Hematopoietic multipotent progenitor cell treated with erythropoietin and hydrocortisone succinate and interleukin-3 and kit ligand, for 17 days (in vitro differentiated cells): ENCODE measurements around the gene PRDM12.

Experiments
- DNase-seq: peaks from one replicate; pipeline ENCODE4 v3.0.0-alpha.2; 2015; ENCODE audit warnings: low spot score

PRDM12 gene

GRCh38 chr9:130664251-130665028 is at the start of gene PRDM12:
PRDM12 (plus strand) TSS chr9:130664594; CDS start chr9:130664654, 60 bp downstream.
- DNase-seq, result no peak

GRCh38 chr9:130616451-130616850 is 47.9 kb upstream of the PRDM12 start:
- DNase-seq, result peak; percentile 17

- DNase-seq, result no peak
Observed at GRCh38 chr9:130623466-130623865, 40.9 kb upstream of the PRDM12 start.

GRCh38 chr9:130624154-130624553 is 40.2 kb upstream of the PRDM12 start:
- DNase-seq, result no peak

GRCh38 chr9:130626249-130626996 is 38.0 kb upstream of the PRDM12 start:
- DNase-seq, result peak; percentile 16

- no peak for DNase-seq
Observed at GRCh38 chr9:130627051-130627450, 37.3 kb upstream of the PRDM12 start.

- no peak for DNase-seq
Observed at GRCh38 chr9:130627896-130628792, 36.2 kb upstream of the PRDM12 start.

- no peak for DNase-seq
Observed at GRCh38 chr9:130629443-130630070, 34.8 kb upstream of the PRDM12 start.

GRCh38 chr9:130630071-130630450 is 34.3 kb upstream of the PRDM12 start:
- no peak for DNase-seq

GRCh38 chr9:130630506-130631330 is 33.7 kb upstream of the PRDM12 start:
- DNase-seq, result no peak

GRCh38 chr9:130631331-130632080 is 32.9 kb upstream of the PRDM12 start:
- no peak for DNase-seq

- DNase-seq, result no peak
Observed at GRCh38 chr9:130632081-130632710, 32.2 kb upstream of the PRDM12 start.

GRCh38 chr9:130632841-130633240 is 31.6 kb upstream of the PRDM12 start:
- DNase-seq, result no peak

- DNase-seq, result no peak
Observed at GRCh38 chr9:130633336-130634190, 30.8 kb upstream of the PRDM12 start.

- no peak for DNase-seq
Observed at GRCh38 chr9:130634191-130634768, 30.1 kb upstream of the PRDM12 start.

- no peak for DNase-seq
Observed at GRCh38 chr9:130634801-130635200, 29.6 kb upstream of the PRDM12 start.

GRCh38 chr9:130635306-130635705 is 29.1 kb upstream of the PRDM12 start:
- DNase-seq, result no peak
